Lower lobe of right lung (tissue), 2 donors: Measurements from ENCODE around the gene AHSG. TPM values are rescaled to one million over a fixed set of nuclear protein-coding genes. Genes with fewer than 3 reads are reported as not detected.

Source experiments
- ATAC-seq, 2 donors: fragments of 200-7000 bp; cut with Tn5 transposase; one replicate each; pipeline ENCODE4 v1.9.1; 2020 to 2022; ENCODE audit warnings: mild to moderate bottlenecking in 2 of 2, moderate library complexity in 2 of 2
- DNase-seq: peaks from one replicate; pipeline ENCODE4 v3.0.0-alpha.2; 2020
- H3K27ac ChIP-seq: fragments of 200-600 bp; one replicate; pipeline ENCODE4 v1.8.0; 2022
- H3K27me3 ChIP-seq: fragments of 200-600 bp; one replicate; pipeline ENCODE4 v1.8.0; 2022; ENCODE audit warnings: low read depth
- H3K36me3 ChIP-seq: fragments of 200-600 bp; one replicate; pipeline ENCODE4 v1.8.0; 2022; ENCODE audit warnings: mild to moderate bottlenecking
- H3K4me1 ChIP-seq: fragments of 200-600 bp; one replicate; pipeline ENCODE4 v1.8.0; 2022
- H3K4me3 ChIP-seq: fragments of 200-600 bp; one replicate; pipeline ENCODE4 v1.8.0; 2022; ENCODE audit warnings: mild to moderate bottlenecking
- H3K9me3 ChIP-seq: fragments of 200-600 bp; one replicate; pipeline ENCODE4 v1.8.0; 2022
- CTCF ChIP-seq: fragments of 200-600 bp; IDR thresholded peaks from one replicate; pipeline ENCODE4 v1.8.0; 2022; ENCODE audit warnings: antibody characterized with exemption, mild to moderate bottlenecking
- intact Hi-C: fragments of 100-400 bp; cut with DNase I; formaldehyde crosslinking; loops from one replicate; pipeline ENCODE4 v1.11.0; 2022
- total RNA-seq: library from RNA; stranded (reverse); fragmentation: NEBNext Ultra II Directional; extraction: Animal tissue kit (Norgen Biotek cat#: 25700); gene quantifications from one replicate; pipeline ENCODE4 v1.2.1, GENCODE V29; 2021
- donor health status: DM: no; HTN: yes; CAD: no; lungs with severe emphysema.

AHSG gene
- total RNA-seq, 1 donor from 2014 or later: not detected

GRCh38 chr3:186614597-186615483, 2.0 kb downstream of the AHSG start:
- intact Hi-C loops: loop anchor here (10.0 kb wide), 1 partner anchor 210 kb away; no protein-coding TSS in a partner anchor
- H3K9me3 ChIP-seq: no peaks in the 10 kb centered on the region
- DNase-seq: peak; percentile 68
- TF ChIP-seq CTCF: peak; percentile 97
- peaks cover 19% of the 10 kb centered on the region for H3K27me3 ChIP-seq
- no peak overlapping the region for H3K4me3 ChIP-seq
- peak; percentile 72 to 80 for ATAC-seq
- peaks cover 11% of the 10 kb centered on the region for H3K4me1 ChIP-seq
- H3K27ac ChIP-seq: no peak overlapping the region
- no peaks in the 10 kb centered on the region for H3K36me3 ChIP-seq

- H3K9me3 ChIP-seq: no peaks in the 10 kb centered on the region
- DNase-seq (no peak), ATAC-seq (no peak)
- TF ChIP-seq CTCF: no peak
- peaks cover 28% of the 10 kb centered on the region for H3K27me3 ChIP-seq
- no peak overlapping the region for H3K4me3 ChIP-seq
- peaks cover 11% of the 10 kb centered on the region for H3K4me1 ChIP-seq
- no peaks in the 10 kb centered on the region for H3K36me3 ChIP-seq
- intact Hi-C loops: loop anchor here (10.0 kb wide), 1 partner anchor 209 kb away; no protein-coding TSS in a partner anchor
- H3K27ac ChIP-seq: no peak overlapping the region
These were observed 3.4 kb downstream of the AHSG start for GRCh38 chr3:186616299-186616617.

GRCh38 chr3:186617036-186617946, 4.4 kb downstream of the AHSG start:
- DNase-seq (peak; percentile 92), ATAC-seq (peak; percentile 97)
- Histone ChIP-seq H3K36me3 (no peaks in the 10 kb centered on the region), H3K4me3 (no peak overlapping the region), H3K27ac (no peak overlapping the region), H3K4me1 (peaks cover 11% of the 10 kb centered on the region), H3K27me3 (peaks cover 28% of the 10 kb centered on the region), H3K9me3 (no peaks in the 10 kb centered on the region)
- TF ChIP-seq CTCF: peak; percentile 91
- intact Hi-C loops: loop anchor here (10.0 kb wide), 1 partner anchor 208 kb away; no protein-coding TSS in a partner anchor

GRCh38 chr3:186618318-186618938, 5.6 kb downstream of the AHSG start:
- Histone ChIP-seq H3K4me1 (peaks cover 11% of the 10 kb centered on the region), H3K27ac (no peak overlapping the region), H3K36me3 (no peaks in the 10 kb centered on the region), H3K27me3 (peaks cover 28% of the 10 kb centered on the region), H3K4me3 (no peak overlapping the region), H3K9me3 (no peaks in the 10 kb centered on the region)
- DNase-seq (no peak), ATAC-seq (no peak)
- intact Hi-C loops: loop anchor here (10.0 kb wide), 1 partner anchor 206 kb away; no protein-coding TSS in a partner anchor
- no peak for TF ChIP-seq CTCF

- peaks cover 11% of the 10 kb centered on the region for H3K4me1 ChIP-seq
- peaks cover 23% of the 10 kb centered on the region for H3K27me3 ChIP-seq
- H3K9me3 ChIP-seq: no peaks in the 10 kb centered on the region
- no peak for DNase-seq
- H3K27ac ChIP-seq: no peak overlapping the region
- no peak for ATAC-seq
- intact Hi-C loops: loop anchor here (10.0 kb wide), 1 partner anchor 205 kb away; no protein-coding TSS in a partner anchor
- TF ChIP-seq CTCF: no peak
- no peak overlapping the region for H3K4me3 ChIP-seq
- H3K36me3 ChIP-seq: no peaks in the 10 kb centered on the region
These were observed 6.9 kb downstream of the AHSG start for GRCh38 chr3:186619787-186620212.
